ENCODE measurements around the gene SGMS1.
A peak's percentile ranks its signal among the peaks of the same experiment; 100 is the strongest.
"Not testable (repeated sequence)": the region's sequence is repeated elsewhere in the genome, so short reads cannot be mapped to it uniquely, and the experiment has no call there.

SGMS1 gene

GRCh38 chr10:50469288-50469687 lies 154.5 kb downstream of the SGMS1 start:
- peak; percentile 46 for DNase-seq (ENCODE audit: low spot score)

- DNase-seq (ENCODE audit: low spot score): no peak
Measured at GRCh38 chr10:50467209-50467608, 156.5 kb downstream of the SGMS1 start.

DNA sequence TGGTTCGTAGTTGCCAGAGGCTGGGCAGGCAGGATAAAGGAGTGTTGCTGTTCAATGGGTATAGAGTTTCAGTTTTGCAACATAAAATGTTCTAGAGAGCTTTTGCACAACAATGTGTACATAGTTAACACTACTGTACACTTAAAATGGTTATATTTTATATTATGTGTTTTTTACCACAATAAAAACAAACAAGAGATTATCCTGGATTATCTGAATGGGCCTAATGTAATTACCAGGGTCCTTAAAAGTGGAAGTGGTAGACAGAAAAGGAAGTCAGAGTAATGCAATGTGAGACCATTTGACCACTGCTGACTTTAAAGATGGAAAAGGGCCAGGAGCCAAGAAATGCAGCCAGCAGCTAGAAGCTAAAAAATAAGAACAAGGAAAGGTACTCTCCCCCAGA lies 159.7 kb downstream of the SGMS1 start:
- no peak for DNase-seq (ENCODE audit: low spot score)

DNA sequence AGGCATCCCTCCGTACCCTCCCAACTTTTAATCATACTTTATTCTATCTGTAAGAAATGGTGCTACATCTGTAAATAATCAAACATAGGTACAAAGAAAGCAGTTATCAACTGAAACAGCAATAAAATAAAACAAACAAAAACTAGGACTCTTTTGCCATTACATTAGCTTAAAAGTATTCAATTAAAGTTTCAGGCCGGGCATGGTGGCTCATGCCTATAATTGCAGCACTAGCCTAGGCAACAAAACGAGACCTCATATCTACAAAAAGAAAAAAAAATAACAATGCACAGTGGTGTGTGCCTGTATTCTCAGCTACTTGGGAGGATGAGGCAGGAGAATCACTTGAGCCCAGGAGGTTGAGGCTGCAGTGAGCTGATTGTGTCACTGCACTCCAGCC lies 161.9 kb downstream of the SGMS1 start:
- no peak for DNase-seq (ENCODE audit: low spot score)

DNA sequence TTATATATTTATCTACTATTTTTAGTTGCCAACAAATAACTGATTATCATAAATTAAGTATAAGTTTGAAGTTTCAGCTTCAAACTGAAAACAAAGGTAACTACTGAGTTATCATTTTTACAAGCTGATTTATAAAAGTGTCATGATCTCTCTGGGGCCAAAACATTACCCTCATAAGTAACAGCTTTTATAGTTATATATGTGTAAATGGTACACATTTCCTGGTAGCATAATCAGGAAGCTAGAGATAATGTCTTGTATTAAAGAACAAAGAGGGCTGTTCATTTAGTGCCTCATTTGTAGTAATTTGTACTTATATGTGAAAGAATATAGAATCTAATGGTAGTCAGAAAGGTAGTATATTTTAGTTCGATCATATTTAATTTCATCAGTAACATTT lies 162.6 kb downstream of the SGMS1 start:
- DNase-seq (ENCODE audit: low spot score): no peak

- no peak for DNase-seq (ENCODE audit: low spot score)
Measured at GRCh38 chr10:50456719-50457118, 167.0 kb downstream of the SGMS1 start.

DNA sequence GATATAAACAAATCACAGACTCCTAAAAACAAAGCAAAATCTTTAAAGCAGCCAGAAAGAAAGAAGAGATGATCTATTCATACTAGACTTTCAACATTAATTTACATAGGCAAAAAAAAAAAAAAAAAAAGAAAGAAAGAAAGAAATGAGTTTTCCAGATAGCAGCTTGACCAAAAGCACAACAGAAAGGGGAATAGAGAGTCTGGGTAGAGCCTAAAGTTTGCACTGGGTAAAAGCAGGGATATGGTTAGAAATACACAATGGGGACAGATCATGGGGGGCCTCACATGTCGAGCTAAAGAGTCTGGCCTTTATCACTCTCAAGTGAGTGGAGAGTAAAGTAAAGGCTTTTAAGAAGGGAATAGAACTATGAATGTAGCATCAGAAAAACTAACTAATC lies 169.8 kb downstream of the SGMS1 start:
- DNase-seq (ENCODE audit: low spot score): no peak

- DNase-seq (ENCODE audit: low spot score): no peak
Measured at GRCh38 chr10:50452603-50453002, 171.2 kb downstream of the SGMS1 start.

GRCh38 chr10:50447691-50448090 lies 176.1 kb downstream of the SGMS1 start:
- no peak for DNase-seq (ENCODE audit: low spot score)

GRCh38 chr10:50445777-50446176 lies 178.0 kb downstream of the SGMS1 start:
- DNase-seq (ENCODE audit: low spot score): not testable (repeated sequence)

- no peak for DNase-seq (ENCODE audit: low spot score)
Measured at GRCh38 chr10:50440489-50440888, 183.3 kb downstream of the SGMS1 start.

DNA sequence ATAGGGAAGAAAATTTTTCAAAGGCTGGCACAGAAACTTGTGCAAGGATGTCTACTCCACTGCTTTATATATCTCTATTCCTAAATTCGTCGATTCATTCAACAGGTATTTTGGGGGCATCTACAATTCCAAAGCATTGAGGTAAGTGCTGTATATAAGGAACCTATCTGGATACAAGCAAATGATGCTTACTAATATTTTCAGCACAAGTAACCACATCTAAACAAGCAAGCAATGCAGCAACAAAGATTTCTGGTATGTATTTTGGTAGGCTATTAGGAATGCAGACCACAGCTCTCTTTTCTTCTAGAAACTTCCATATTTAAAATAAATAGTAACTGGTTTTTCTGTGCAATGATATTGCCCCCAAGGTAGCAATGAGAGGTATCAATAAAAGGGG lies 183.9 kb downstream of the SGMS1 start:
- no peak for DNase-seq (ENCODE audit: low spot score)

DNA sequence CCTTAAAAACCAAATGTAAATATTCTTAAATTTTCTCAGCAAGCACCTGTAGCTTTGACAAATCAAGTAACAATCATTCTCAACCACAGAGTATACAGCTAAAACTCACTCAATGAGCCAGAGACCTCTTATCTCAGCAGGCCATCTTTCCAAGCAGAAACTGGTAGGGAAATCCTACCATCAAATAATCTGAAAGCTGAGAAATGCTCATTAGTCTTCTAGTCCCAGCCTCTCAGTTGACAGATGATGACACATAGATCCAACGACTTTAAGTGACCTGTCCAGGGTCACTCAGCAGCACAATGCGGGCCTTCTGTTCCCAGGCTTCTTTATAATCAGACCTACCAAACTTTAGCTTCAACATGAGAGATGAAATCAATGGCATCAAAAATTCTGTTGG lies 184.6 kb downstream of the SGMS1 start:
- no peak for DNase-seq (ENCODE audit: low spot score)

GRCh38 chr10:50438049-50438936 lies 185.5 kb downstream of the SGMS1 start:
- no peak for DNase-seq (ENCODE audit: low spot score)

- DNase-seq (ENCODE audit: low spot score): no peak
Measured at GRCh38 chr10:50437248-50437647, 186.5 kb downstream of the SGMS1 start.

DNA sequence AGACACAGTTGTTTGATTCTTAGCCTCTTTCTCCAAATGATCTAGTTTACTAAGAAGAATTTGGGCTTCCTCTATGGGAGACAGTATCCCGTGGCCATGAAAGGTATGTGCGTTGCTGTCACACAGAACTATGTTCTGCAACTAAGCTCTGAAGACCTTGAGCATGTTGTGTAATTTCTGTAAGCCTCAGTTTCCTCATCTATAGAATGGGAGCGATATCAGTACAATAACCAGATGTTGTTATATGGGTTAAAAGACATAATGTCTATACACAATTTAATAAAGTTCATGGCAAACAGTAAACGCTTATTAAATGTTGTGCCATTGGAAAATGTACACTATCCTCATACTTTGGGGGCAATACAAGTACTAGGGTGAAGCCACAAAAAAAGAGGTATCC lies 187.0 kb downstream of the SGMS1 start:
- DNase-seq (ENCODE audit: low spot score): no peak

GRCh38 chr10:50432211-50433009 lies 191.3 kb downstream of the SGMS1 start:
- DNase-seq (ENCODE audit: low spot score): no peak

GRCh38 chr10:50431791-50432190 lies 192.0 kb downstream of the SGMS1 start:
- peak; percentile 20 for DNase-seq (ENCODE audit: low spot score)

GRCh38 chr10:50431133-50431532 lies 192.6 kb downstream of the SGMS1 start:
- no peak for DNase-seq (ENCODE audit: low spot score)

- no peak for DNase-seq (ENCODE audit: low spot score)
Measured at GRCh38 chr10:50426485-50426884, 197.3 kb downstream of the SGMS1 start.

DNA sequence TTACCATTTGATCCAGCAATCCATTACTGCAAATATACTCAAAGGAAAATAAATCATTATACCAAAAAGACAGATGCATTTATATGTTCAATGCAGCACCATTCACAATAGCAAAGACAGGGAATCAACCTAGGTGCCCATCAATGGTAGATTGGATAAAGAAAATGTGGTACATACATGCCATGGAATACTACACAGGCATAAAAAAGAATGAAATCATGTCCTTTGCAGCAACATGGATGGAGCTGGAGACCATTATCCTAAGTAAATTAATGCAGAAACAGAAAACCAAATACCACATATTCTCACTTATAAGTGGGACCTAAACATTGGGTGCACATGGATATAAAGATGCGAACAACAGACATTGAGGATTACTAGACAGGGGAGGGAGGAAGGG lies 198.5 kb downstream of the SGMS1 start:
- DNase-seq (ENCODE audit: low spot score): not testable (repeated sequence)

- no peak for DNase-seq (ENCODE audit: low spot score)
Measured at GRCh38 chr10:50423448-50423847, 200.3 kb downstream of the SGMS1 start.

GRCh38 chr10:50422259-50422658 lies 201.5 kb downstream of the SGMS1 start:
- DNase-seq (ENCODE audit: low spot score): no peak

Measured in AG08395 (cell line).